Prostate gland (tissue), 1 donor: ENCODE results near the gene ASB6.

Experiments
- POLR2A ChIP-seq: fragments of 450-650 bp; IDR thresholded peaks from one replicate; pipeline ENCODE4 v1.6.1; 2016; ENCODE audit warnings: antibody characterized with exemption, mild to moderate bottlenecking
- POLR2AphosphoS5 ChIP-seq: sonication (generic); formaldehyde crosslinking; IDR thresholded peaks from one replicate; pipeline ENCODE4 v1.6.1; 2017; ENCODE audit warnings: antibody characterized with exemption

- TF ChIP-seq POLR2AphosphoS5 (no peak), POLR2A (no peak)
These were observed 35.5 kb upstream of the ASB6 start for GRCh38 chr9:129677456-129677855.
